ENCODE results near the gene CCR7. TPM values are rescaled to one million over a fixed set of nuclear protein-coding genes. Genes with fewer than 3 reads are reported as not detected.

CCR7 gene
- total RNA-seq, 6 experiments from 2014 or later: not detected

DNA sequence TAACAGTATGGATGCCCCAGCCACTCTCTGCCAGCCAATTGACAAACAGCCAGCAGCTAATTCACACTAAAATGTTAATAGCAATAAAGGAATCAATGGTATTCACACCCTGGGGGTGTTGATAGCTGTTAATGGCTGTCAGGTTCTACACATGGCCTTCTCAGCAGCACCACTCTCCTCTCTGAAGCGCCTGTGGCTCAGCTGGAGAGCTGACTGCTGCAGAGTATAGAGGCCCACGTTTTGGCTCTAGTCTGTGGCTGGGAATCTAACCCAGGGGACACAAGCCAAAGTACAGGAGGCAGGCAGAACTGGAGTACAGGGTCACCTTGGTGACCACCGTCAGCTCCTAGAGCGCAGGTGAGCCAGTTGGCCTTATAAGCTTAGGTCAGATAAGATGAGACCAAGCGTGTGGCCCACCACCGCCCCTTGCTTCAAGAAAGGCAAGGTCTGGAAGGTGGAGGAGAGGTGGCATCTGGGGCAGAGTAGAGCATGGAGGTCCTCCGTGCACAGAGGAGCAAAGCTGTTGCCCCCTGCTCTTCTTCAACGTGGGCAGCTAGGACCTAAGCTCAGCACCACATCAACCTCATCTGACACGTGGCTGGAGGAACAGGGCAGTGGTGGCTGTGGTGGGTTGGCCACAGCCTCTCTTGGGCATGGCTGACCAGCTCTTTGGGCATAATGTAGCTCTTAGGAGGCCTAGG lies 25.4 kb downstream of the CCR7 start:
- Mint-ChIP-seq H3K9me3 (no peaks in the 10 kb centered on the region), H3K4me3 (no peak overlapping the region), H3K36me3 (ENCODE audit: low read depth) (no peaks in the 10 kb centered on the region), H3K27ac (peak overlapping the region; percentile 7; the same call in 1 of the 2 replicates), H3K27me3 (ENCODE audit: insufficient read depth) (no peaks in the 10 kb centered on the region; the same call in 1 of the 2 replicates), H3K4me1 (ENCODE audit: low read depth) (peaks cover 52% of the 10 kb centered on the region)
- no peak for DNase-seq
- TF ChIP-seq, protein P1, sequence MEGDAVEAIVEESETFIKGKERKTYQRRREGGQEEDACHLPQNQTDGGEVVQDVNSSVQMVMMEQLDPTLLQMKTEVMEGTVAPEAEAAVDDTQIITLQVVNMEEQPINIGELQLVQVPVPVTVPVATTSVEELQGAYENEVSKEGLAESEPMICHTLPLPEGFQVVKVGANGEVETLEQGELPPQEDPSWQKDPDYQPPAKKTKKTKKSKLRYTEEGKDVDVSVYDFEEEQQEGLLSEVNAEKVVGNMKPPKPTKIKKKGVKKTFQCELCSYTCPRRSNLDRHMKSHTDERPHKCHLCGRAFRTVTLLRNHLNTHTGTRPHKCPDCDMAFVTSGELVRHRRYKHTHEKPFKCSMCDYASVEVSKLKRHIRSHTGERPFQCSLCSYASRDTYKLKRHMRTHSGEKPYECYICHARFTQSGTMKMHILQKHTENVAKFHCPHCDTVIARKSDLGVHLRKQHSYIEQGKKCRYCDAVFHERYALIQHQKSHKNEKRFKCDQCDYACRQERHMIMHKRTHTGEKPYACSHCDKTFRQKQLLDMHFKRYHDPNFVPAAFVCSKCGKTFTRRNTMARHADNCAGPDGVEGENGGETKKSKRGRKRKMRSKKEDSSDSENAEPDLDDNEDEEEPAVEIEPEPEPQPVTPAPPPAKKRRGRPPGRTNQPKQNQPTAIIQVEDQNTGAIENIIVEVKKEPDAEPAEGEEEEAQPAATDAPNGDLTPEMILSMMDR (IDR thresholded peaks at IDR 0.05): no peak

GRCh38 chr17:40538936-40539705 lies 26.2 kb downstream of the CCR7 start:
- no peaks in the 10 kb centered on the region for H3K36me3 Mint-ChIP-seq (ENCODE audit: low read depth)
- peaks cover 57% of the 10 kb centered on the region for H3K4me1 Mint-ChIP-seq (ENCODE audit: low read depth)
- TF ChIP-seq, protein P1 (IDR thresholded peaks at IDR 0.05): no peak
- no peaks in the 10 kb centered on the region for H3K9me3 Mint-ChIP-seq
- no peaks in the 10 kb centered on the region; the same call in 1 of the 2 replicates for H3K27me3 Mint-ChIP-seq (ENCODE audit: insufficient read depth)
- no peak for DNase-seq
- peak overlapping the region; percentile 64; the same call in 1 of the 2 replicates for H3K27ac Mint-ChIP-seq
- H3K4me3 Mint-ChIP-seq: no peak overlapping the region

DNA sequence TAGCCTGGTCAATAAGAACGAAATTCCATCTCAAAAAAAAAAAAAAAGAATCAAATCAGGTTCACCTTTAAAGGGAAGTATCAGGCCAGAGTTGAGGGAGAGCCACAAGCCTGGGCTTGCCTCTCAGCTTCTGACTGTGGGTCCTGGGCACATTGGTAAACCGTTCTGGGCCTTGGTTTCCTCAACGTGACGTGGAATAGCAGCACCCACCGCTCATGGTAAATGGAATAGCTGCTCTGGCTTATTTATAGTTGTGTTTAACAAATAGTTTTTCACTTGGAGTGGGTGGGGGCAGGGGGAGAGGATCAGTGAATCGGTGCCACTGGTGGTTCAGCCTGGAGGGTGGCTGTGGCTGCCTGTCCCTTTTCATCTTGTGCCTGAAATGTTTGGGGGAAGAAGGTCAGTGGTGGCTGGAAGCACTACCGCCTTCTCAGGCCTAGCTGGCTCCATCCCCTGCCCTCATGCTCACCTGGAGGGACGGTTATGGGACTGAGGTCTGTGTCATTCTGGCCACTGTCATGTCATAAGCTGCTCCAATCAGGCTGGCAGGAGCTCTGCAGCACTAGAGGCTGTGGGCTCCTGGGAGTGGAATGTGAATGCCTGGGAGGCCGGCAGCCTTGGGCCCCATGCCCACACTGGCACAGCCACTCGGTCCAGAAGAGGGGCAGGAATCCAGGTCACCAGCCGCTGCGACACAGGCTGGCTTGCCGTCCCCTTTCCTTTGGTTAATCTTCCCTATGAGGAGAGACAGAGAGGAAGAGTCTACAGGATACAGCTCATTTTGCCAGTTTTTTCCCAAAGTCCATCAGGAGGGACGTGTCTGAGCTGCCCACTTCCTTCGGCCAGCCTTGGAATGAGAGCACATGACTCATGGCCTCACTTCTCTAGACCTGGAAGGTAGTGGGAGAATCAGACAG lies 27.0 kb downstream of the CCR7 start:
- no peak for DNase-seq
- Mint-ChIP-seq H3K36me3 (ENCODE audit: low read depth) (no peaks in the 10 kb centered on the region), H3K4me1 (ENCODE audit: low read depth) (peaks cover 64% of the 10 kb centered on the region), H3K27me3 (ENCODE audit: insufficient read depth) (peaks cover 2% of the 10 kb centered on the region), H3K27ac (peak overlapping the region; percentile 64), H3K9me3 (no peaks in the 10 kb centered on the region), H3K4me3 (no peak overlapping the region)
- TF ChIP-seq, protein P1 (IDR thresholded peaks at IDR 0.05): no peak

DNA sequence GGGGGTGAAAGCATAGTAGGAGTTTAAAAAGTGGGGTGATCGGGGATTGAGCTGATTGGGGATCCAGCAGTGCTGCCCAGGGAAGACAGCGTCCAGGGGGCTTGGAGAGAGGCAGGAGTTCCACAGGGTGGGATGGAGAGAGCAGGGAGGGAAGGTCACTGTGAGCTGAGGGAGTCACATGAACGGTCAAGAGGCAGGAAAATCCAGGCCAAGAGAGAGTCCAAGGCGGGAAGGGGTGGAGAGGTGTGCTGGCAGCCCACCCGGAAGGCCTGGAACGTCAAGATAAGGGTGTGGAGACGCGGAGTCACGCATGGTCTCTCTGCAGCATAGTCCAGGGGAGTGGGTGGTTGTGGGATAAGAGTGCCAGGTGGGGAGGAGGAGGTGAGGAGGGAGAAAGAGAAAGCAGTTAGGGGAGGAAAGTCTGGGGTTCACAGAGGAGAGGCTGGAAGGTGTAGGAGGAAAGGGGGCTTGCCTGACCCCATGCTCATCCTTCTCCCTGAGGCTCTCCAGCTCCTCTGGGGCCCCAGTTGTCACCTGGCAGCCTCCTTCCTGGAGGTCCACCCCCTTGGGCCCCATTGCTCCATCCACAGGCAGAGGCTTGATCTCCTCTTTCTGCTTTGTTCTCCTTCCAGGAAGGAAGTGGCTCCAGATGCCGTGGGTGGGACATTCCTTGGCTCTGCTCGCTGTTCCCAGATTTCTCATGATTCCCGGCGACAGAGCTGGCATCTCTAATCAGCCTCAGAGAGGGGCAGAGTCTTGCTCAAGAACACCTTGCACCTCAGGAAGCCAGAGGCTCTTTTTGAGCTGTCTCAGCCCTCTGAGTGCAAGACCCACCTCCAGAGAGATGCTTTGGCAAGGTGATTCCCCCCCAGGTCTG lies 28.7 kb downstream of the CCR7 start:
- Mint-ChIP-seq H3K4me3 (0 out of 2 replicates have a peak overlapping the region, but pooled peaks have one; percentile 25), H3K36me3 (ENCODE audit: low read depth) (no peaks in the 10 kb centered on the region), H3K27me3 (ENCODE audit: insufficient read depth) (peaks cover 2% of the 10 kb centered on the region), H3K27ac (peak overlapping the region; percentile 55), H3K4me1 (ENCODE audit: low read depth) (peaks cover 67% of the 10 kb centered on the region), H3K9me3 (no peaks in the 10 kb centered on the region)
- TF ChIP-seq, protein P1 (IDR thresholded peaks at IDR 0.05): no peak
- DNase-seq: no peak

All from HFFc6 (cell line).